ENCODE measurements around the gene TUG1.

TUG1 gene

DNA sequence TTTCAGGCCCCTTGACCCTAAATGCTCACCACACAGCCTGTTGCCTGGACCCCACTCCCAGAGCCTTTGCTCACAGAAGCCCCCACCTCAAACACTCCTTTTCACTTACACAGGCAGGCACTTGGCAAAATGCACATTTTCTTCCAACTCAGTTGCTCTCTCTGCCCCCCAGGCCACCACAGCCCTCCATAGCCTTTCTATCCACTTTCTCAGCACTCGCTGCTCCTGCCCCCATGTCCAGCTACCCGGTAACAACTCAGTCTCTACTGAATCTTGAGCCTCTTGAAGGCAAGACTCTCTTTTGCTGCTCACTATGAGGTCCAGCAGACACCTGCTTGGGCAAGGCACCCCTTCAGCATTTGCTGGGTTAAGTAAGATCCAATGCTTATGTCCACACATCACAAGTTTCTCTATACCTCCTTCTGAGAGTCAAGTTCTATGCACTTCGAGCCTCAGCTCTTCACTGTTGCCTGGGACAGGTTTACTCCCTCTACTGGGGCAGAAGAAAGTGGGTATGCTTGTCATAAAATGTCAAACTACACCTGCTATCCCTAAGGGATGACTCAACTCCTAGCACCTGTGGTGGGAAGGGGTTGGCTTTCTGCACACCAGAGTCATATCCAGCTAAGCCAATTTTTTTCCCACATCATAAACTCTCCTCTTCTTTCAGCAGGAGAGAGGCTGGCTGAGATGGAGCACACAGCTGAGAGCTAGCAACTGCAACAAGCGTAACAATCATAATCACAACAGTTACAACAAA lies 37.3 kb upstream of the TUG1 start:
- no peak for TF ChIP-seq POLR2A (IDR thresholded peaks at IDR 0.05; ENCODE audit: extremely low read depth, insufficient read length)
- TF ChIP-seq, protein P1, sequence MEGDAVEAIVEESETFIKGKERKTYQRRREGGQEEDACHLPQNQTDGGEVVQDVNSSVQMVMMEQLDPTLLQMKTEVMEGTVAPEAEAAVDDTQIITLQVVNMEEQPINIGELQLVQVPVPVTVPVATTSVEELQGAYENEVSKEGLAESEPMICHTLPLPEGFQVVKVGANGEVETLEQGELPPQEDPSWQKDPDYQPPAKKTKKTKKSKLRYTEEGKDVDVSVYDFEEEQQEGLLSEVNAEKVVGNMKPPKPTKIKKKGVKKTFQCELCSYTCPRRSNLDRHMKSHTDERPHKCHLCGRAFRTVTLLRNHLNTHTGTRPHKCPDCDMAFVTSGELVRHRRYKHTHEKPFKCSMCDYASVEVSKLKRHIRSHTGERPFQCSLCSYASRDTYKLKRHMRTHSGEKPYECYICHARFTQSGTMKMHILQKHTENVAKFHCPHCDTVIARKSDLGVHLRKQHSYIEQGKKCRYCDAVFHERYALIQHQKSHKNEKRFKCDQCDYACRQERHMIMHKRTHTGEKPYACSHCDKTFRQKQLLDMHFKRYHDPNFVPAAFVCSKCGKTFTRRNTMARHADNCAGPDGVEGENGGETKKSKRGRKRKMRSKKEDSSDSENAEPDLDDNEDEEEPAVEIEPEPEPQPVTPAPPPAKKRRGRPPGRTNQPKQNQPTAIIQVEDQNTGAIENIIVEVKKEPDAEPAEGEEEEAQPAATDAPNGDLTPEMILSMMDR (IDR thresholded peaks at IDR 0.05; ENCODE audit: low read depth, low read length), result no peak
- no peak for TF ChIP-seq MYC (IDR thresholded peaks at IDR 0.05; ENCODE audit: low read depth, low read length)
- TF ChIP-seq, protein P2, sequence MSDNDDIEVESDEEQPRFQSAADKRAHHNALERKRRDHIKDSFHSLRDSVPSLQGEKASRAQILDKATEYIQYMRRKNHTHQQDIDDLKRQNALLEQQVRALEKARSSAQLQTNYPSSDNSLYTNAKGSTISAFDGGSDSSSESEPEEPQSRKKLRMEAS (IDR thresholded peaks at IDR 0.05; ENCODE audit: low read depth, low read length), result no peak
- H3K4me3 ChIP-seq (ENCODE audit: low read depth, low read length), result no peak overlapping the region
- no peak for DNase-seq (ENCODE audit: low read depth)

DNA sequence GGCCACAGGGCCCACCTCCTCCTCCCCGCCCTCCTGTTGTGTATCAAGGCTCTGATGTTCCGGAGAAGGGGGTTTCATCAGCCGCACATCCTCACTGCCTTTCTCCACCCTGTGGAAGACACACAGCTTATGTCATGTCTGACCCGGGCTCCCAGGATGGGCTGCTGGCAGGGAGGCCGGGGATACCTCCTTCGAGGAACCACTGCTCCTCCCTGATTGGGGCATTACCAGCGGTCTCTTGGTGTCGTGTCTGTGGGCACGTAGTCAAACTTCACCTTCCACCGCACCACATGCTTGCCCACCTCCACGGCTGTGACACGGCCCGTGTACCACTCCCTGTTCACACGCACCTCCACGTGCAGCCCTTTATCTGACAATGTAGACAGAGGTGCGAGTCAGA lies 36.4 kb upstream of the TUG1 start:
- no peak overlapping the region for H3K4me3 ChIP-seq (ENCODE audit: low read depth, low read length)
- no peak for DNase-seq (ENCODE audit: low read depth)
- TF ChIP-seq MYC (IDR thresholded peaks at IDR 0.05; ENCODE audit: low read depth, low read length), result no peak

DNA sequence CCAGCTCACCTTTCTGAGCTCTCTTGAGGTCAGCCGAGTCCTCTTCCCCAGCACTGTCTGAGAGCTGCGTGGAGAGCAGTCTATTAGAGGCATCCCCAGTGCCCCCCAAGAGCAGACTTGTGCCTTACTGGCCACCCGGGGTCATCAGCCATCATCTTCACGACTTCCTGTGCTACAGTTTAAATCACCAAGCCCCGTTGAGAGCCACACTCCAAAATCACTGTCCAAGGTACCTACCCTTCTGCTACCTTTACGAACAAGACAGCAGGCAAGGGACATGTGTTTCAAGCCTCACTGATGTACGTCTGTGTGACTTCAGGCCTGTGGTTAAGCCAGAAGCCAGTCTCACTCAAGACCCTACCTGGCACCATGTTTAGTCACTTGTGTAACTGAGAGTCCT lies 35.6 kb upstream of the TUG1 start:
- TF ChIP-seq POLR2A (IDR thresholded peaks at IDR 0.05; ENCODE audit: extremely low read depth, insufficient read length), result no peak
- TF ChIP-seq MYC (IDR thresholded peaks at IDR 0.05; ENCODE audit: low read depth, low read length), result no peak
- TF ChIP-seq, protein P2 (IDR thresholded peaks at IDR 0.05; ENCODE audit: low read depth, low read length), result no peak
- TF ChIP-seq, protein P1 (IDR thresholded peaks at IDR 0.05; ENCODE audit: low read depth, low read length), result no peak
- no peak for DNase-seq (ENCODE audit: low read depth)
- H3K4me3 ChIP-seq (ENCODE audit: low read depth, low read length), result no peak overlapping the region

DNA sequence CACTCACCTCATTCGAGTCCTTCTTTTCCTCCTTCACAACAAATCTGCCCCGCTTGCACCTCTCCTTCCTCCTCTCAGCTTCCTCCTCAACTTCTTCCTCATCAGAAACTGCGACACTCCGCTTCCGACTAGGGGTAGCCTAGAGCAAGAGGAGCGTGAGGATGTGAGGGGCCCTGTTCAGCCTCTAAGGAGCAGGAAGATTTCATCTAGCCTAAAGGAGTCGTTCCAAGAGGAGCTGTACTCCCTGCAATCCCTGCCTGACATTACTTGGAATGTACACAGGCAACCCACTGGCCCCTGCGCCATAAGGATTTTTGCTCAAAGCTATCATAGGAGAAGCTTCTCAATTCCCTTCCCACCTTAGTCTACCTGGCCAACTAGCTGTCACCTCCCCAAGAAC lies 35.0 kb upstream of the TUG1 start:
- no peak for DNase-seq (ENCODE audit: low read depth)
- H3K4me3 ChIP-seq (ENCODE audit: low read depth, low read length), result no peak overlapping the region

DNA sequence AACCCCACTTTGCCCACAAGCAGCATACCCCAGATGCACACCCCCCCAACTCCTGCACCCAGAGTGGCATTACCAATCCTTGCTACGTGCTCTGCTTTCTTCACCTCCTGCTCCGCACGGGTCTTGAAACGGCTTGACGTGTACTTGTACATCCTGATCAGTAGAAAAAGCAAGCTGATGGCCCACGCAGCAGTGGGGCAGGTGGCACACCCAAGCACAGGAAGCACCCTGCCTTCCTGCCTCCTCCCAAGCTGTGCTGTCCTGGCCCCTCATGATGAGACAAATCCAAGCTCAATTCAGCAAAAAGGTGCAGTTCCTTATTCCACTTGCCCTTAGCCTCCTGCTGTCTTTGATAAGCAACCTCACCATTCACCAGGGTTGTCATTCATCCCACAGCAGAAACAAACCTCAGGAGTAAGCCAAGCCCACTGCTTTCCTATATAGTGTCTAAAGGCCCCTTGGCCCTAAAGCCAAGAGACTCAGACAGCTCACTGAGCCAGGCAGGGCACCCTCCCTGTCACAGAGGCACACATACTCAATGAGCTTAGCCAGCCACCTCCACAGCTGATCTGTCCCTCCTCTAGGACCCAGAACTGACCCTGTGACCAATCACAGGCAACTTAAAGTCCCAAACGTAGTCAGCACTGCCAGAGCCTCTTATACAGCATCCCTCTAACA lies 28.2 kb upstream of the TUG1 start:
- DNase-seq (ENCODE audit: low read depth), result no peak
- no peak overlapping the region for H3K4me3 ChIP-seq (ENCODE audit: low read depth, low read length)
- TF ChIP-seq MYC (IDR thresholded peaks at IDR 0.05; ENCODE audit: low read depth, low read length), result no peak
- TF ChIP-seq, protein P1 (IDR thresholded peaks at IDR 0.05; ENCODE audit: low read depth, low read length), result no peak
- TF ChIP-seq POLR2A (IDR thresholded peaks at IDR 0.05; ENCODE audit: extremely low read depth, insufficient read length), result no peak
- TF ChIP-seq, protein P2 (IDR thresholded peaks at IDR 0.05; ENCODE audit: low read depth, low read length), result no peak

More for the DNA sequence above, 35.0 kb upstream of the TUG1 start:
- TF ChIP-seq, protein P2 (IDR thresholded peaks at IDR 0.05; ENCODE audit: low read depth, low read length), result no peak
- no peak for TF ChIP-seq MYC (IDR thresholded peaks at IDR 0.05; ENCODE audit: low read depth, low read length)
- no peak for TF ChIP-seq POLR2A (IDR thresholded peaks at IDR 0.05; ENCODE audit: extremely low read depth, insufficient read length)
- TF ChIP-seq, protein P1 (IDR thresholded peaks at IDR 0.05; ENCODE audit: low read depth, low read length), result no peak

DNA sequence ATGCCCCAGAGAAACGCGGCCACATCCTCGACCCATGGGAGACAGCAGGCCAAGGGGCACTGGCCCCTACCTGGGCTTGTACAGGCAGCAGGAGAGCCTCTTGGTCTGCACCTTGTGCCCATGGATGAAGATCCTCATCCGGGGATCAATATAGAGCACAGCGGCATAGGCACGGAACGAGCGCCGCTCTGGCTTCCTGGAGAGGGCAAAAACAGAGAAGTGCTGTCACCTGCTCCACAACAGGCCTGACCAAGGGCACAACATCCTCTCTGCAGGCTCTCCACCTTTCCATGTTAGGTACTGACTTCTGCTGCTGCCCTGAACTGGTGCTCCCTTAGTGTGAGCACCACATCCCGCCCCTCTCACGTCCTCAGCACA lies 27.7 kb upstream of the TUG1 start:
- DNase-seq (ENCODE audit: low read depth), result no peak
- no peak overlapping the region for H3K4me3 ChIP-seq (ENCODE audit: low read depth, low read length)
- TF ChIP-seq, protein P1 (IDR thresholded peaks at IDR 0.05; ENCODE audit: low read depth, low read length), result no peak
- TF ChIP-seq, protein P2 (IDR thresholded peaks at IDR 0.05; ENCODE audit: low read depth, low read length), result no peak
- TF ChIP-seq POLR2A (IDR thresholded peaks at IDR 0.05; ENCODE audit: extremely low read depth, insufficient read length), result no peak
- no peak for TF ChIP-seq MYC (IDR thresholded peaks at IDR 0.05; ENCODE audit: low read depth, low read length)

Measured in NB4 (cell line).